Neuronal stem cell (in vitro differentiated cells): Measurements from ENCODE around the gene PTPRM.

Experiments used
- DNase-seq: peaks from one replicate; pipeline ENCODE4 v3.0.0-alpha.2; 2013; ENCODE audit warnings: low spot score
- H2AFZ ChIP-seq: one replicate; pipeline ENCODE4 v1.6.1; 2013; ENCODE audit warnings: mild to moderate bottlenecking, low read length, inconsistent platforms
- H2AK5ac ChIP-seq: 2 replicates; pipeline ENCODE4 v1.6.1; 2013; ENCODE audit warnings: low read depth, mild to moderate bottlenecking, inconsistent platforms, low read length, moderate library complexity, mixed read lengths
- H2BK120ac ChIP-seq: 2 replicates; pipeline ENCODE4 v1.6.1; 2013; ENCODE audit warnings: low read depth, mild to moderate bottlenecking, inconsistent platforms, low read length, moderate library complexity, mixed read lengths
- H2BK12ac ChIP-seq: one replicate; pipeline ENCODE4 v1.6.1; 2013; ENCODE audit warnings: low read length, inconsistent platforms
- H2BK15ac ChIP-seq: 2 replicates; pipeline ENCODE4 v1.6.1; 2013; ENCODE audit warnings: mild to moderate bottlenecking, low read length, inconsistent platforms, mixed read lengths
- H2BK5ac ChIP-seq: one replicate; pipeline ENCODE4 v1.6.1; 2013; ENCODE audit warnings: inconsistent platforms, mild to moderate bottlenecking, low read length, moderate library complexity
- H3K14ac ChIP-seq: one replicate; pipeline ENCODE4 v1.6.1; 2013; ENCODE audit warnings: low read length, inconsistent platforms
- H3K18ac ChIP-seq: 2 replicates; pipeline ENCODE4 v1.6.1; 2013; ENCODE audit warnings: low read length, inconsistent platforms
- H3K23ac ChIP-seq: 2 replicates; pipeline ENCODE4 v1.6.1; 2013; ENCODE audit warnings: low read depth, mild to moderate bottlenecking, mixed read lengths, low read length, inconsistent platforms; ENCODE audit not compliant: poor library complexity
- H3K27ac ChIP-seq: replicated peaks from 3 replicates; pipeline ENCODE4 v1.5.1; 2013; ENCODE audit warnings: low read length, inconsistent platforms
- H3K27me3 ChIP-seq, 3 experiments: 2 replicates each; pipeline ENCODE4 v1.6.1; 2013; ENCODE audit warnings: low read length in 3 of 3, mild to moderate bottlenecking in 2 of 3, inconsistent platforms in 1 of 3, low read depth in 1 of 3, mixed read lengths in 1 of 3, moderate library complexity in 1 of 3; ENCODE audit not compliant: control insufficient read depth in 3 of 3, insufficient read depth in 3 of 3
- H3K36me3 ChIP-seq, 2 donors: replicated peaks in 1 of 2; 2 replicates each; pipeline ENCODE4 v1.6.1; 2013; ENCODE audit warnings: low read length in 2 of 2; ENCODE audit not compliant: control insufficient read depth in 2 of 2, insufficient read depth in 2 of 2
- H3K4ac ChIP-seq: 2 replicates; pipeline ENCODE4 v1.6.1; 2013; ENCODE audit warnings: inconsistent platforms, mild to moderate bottlenecking, low read length, moderate library complexity
- H3K4me1 ChIP-seq, 2 donors: 1 replicate in 1 of 2; 2 replicates in 1 of 2; pipeline ENCODE4 v1.6.1; 2013; ENCODE audit warnings: low read length in 2 of 2, low read depth in 1 of 2; ENCODE audit not compliant: control insufficient read depth in 2 of 2, insufficient read depth in 1 of 2
- H3K4me2 ChIP-seq: one replicate; pipeline ENCODE4 v1.6.1; 2013; ENCODE audit warnings: mild to moderate bottlenecking, low read length, inconsistent platforms; ENCODE audit not compliant: insufficient read depth, poor library complexity, severe bottlenecking
- H3K4me3 ChIP-seq, 2 donors: 2 replicates each; pipeline ENCODE4 v1.5.1; 2013; ENCODE audit warnings: low read length in 2 of 2, mild to moderate bottlenecking in 2 of 2, inconsistent platforms in 1 of 2, moderate library complexity in 1 of 2
- H3K79me1 ChIP-seq: one replicate; pipeline ENCODE4 v1.6.1; 2013; ENCODE audit warnings: low read depth, mild to moderate bottlenecking, inconsistent platforms, low read length, moderate library complexity
- H3K9ac ChIP-seq: one replicate; pipeline ENCODE4 v1.6.1; 2013; ENCODE audit warnings: mild to moderate bottlenecking, low read depth, low read length, inconsistent platforms; ENCODE audit not compliant: poor library complexity
- H3K9me3 ChIP-seq, 2 donors: replicated peaks in 1 of 2; 2 replicates each; pipeline versions ENCODE3 to v1.6.1; 2013; ENCODE audit warnings: low read length in 2 of 2, mild to moderate bottlenecking in 2 of 2, inconsistent platforms in 1 of 2, low read depth in 1 of 2, mixed read lengths in 1 of 2, moderate library complexity in 1 of 2; ENCODE audit not compliant: control insufficient read depth in 2 of 2, insufficient read depth in 1 of 2
- H4K8ac ChIP-seq: one replicate; pipeline ENCODE4 v1.6.1; 2013; ENCODE audit warnings: low read depth, mild to moderate bottlenecking, inconsistent platforms, low read length, moderate library complexity
- H4K91ac ChIP-seq: one replicate; pipeline ENCODE4 v1.6.1; 2013; ENCODE audit warnings: low read length, low read depth, mild to moderate bottlenecking, inconsistent platforms; ENCODE audit not compliant: poor library complexity
- WGBS, 2 donors: extraction: QIAGEN DNeasy Blood & Tissue Kit; methylation state at CpG; one replicate each; pipeline ENCODE4 v1.1.7; 2013; ENCODE audit warnings: missing lambda C conversion rate in 2 of 2, mixed read lengths in 1 of 2; ENCODE audit not compliant: insufficient read length in 2 of 2, insufficient replicate concordance in 1 of 2; ENCODE audit errors: extremely low coverage in 2 of 2; 5-methylcytosine and 5-hydroxymethylcytosine counted together

Gene PTPRM

DNA sequence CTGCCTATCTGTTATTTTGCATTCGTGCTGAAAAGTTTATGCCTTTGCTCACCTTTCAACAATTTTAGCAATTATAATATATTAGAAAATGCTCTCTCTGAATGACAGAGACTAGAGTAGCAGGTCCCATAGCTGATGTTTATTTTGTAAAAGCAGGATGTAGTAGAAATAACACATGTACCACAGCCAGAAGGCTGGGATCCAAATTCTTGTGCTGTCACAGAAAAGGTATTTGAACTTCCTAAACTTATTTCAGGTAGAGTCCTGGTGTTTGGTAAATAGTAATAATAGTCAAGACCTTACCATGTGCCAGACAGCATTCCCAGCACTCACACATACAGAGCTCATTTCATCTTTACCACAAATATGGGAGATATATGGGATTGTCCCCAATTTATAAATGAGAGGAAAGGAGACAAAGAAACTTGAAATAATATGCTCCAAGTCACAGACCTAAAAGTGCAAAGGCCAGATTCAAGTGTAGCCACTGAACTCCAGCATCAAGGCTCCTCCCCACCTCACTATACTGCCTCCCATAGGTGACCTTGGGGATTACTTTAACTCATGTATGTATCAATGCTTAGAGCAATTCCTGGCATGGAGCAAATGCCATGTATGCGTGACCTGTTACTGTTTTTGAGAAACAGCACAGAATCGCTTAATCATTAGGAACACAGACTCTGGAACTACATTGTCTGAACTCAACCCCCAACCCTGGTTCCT lies 757.4 kb downstream of the PTPRM start:
- no peak for DNase-seq
- Histone ChIP-seq H3K4me2 (no peak overlapping the region), H3K23ac (no peak overlapping the region), H3K14ac (no peak overlapping the region), H3K27me3 (no peaks in the 10 kb centered on the region), H3K4me3 (no peak overlapping the region), H2BK12ac (no peak overlapping the region), H3K79me1 (no peaks in the 10 kb centered on the region), H3K27ac (no peak overlapping the region), H2AK5ac (no peak overlapping the region), H3K18ac (no peak overlapping the region), H2BK120ac (no peak overlapping the region), H3K4ac (no peak overlapping the region), H2BK5ac (no peak overlapping the region), H3K36me3 (no peaks in the 10 kb centered on the region), H4K91ac (no peak overlapping the region), H2BK15ac (no peak overlapping the region), H2AFZ (no peak overlapping the region), H4K8ac (no peak overlapping the region), H3K4me1 (peaks cover 0 to 2% of the 10 kb centered on the region in 2 donors), H3K9ac (no peak overlapping the region), H3K9me3 (no peaks in the 10 kb centered on the region)
- no CpG with 5 or more reads among the region's 3 CpGs for WGBS, 2 donors

DNA sequence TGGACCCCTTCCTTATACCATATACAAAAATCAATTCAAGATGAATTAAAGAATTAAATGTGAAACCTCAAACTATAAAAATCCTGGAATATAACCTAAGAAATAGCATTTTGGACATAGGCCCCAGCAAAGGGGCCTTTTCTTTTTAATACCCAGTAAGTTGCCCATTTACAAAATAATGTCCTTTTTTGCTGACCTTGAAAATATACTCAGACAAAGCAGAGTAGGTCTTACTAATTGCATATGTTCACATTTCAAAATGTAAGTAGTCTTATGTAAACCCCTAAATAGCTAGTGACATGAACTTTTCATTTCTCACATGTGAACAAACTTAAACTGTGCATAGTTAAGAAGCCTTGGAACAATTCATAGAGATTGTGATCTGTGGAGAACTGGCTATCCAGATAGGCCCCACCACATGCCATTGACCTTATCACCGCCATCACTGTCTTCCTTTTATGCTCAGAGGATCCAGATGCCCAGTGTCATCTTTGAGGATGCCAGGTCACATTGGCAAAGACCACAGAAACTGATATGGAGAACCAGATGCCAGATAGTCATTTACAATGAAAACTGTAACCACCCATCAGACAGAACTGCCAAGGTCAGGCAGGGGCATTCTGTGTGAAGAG lies 759.8 kb downstream of the PTPRM start:
- Histone ChIP-seq H2AFZ (no peak overlapping the region), H3K23ac (no peak overlapping the region), H3K4me3 (no peak overlapping the region), H3K27ac (no peak overlapping the region), H2BK120ac (no peak overlapping the region), H2BK15ac (no peak overlapping the region), H4K91ac (no peak overlapping the region), H3K79me1 (no peaks in the 10 kb centered on the region), H2BK5ac (no peak overlapping the region), H3K4me1 (no peaks in the 10 kb centered on the region), H3K9me3 (no peaks in the 10 kb centered on the region), H3K27me3 (no peaks in the 10 kb centered on the region), H2BK12ac (no peak overlapping the region), H3K9ac (no peak overlapping the region), H4K8ac (no peak overlapping the region), H3K18ac (no peak overlapping the region), H2AK5ac (no peak overlapping the region), H3K14ac (no peak overlapping the region), H3K4ac (no peak overlapping the region), H3K4me2 (no peak overlapping the region), H3K36me3 (no peaks in the 10 kb centered on the region)
- DNase-seq = no peak
- WGBS, 2 donors = no CpG with 5 or more reads among the region's 1 CpG

DNA sequence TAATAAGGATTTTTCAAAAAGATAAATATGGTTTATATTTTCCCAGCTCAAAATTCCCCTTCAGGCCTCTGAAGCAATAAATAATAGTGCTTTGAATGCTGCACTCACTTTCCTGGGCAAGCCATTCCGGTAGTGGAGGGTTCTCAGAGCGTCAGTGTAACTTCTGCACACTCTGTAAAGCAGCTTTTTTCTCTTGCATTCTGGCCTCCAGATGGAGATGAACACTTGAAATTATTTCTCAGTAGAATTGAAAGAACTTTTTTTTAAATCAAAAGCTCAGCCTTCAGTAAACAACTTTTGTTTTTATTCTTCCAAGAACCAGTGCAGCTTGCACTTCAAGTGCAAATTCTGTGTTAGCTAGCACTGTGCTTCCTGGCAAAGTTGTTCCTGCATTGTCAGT lies 761.0 kb downstream of the PTPRM start:
- WGBS, 2 donors = no CpG with 5 or more reads among the region's 2 CpGs
- H2AK5ac ChIP-seq = no peak overlapping the region
- H3K14ac ChIP-seq = no peak overlapping the region
- no peak overlapping the region for H3K18ac ChIP-seq
- H3K27ac ChIP-seq = no peak overlapping the region
- no peak overlapping the region for H2AFZ ChIP-seq
- no peak overlapping the region for H4K8ac ChIP-seq
- no peaks in the 10 kb centered on the region for H3K27me3 ChIP-seq
- H4K91ac ChIP-seq = no peak overlapping the region
- H3K9me3 ChIP-seq = no peaks in the 10 kb centered on the region
- no peaks in the 10 kb centered on the region for H3K4me1 ChIP-seq
- H2BK120ac ChIP-seq = no peak overlapping the region
- no peak for DNase-seq
- no peak overlapping the region for H2BK5ac ChIP-seq
- H3K4me2 ChIP-seq = no peak overlapping the region
- no peak overlapping the region for H3K4ac ChIP-seq
- no peak overlapping the region for H3K23ac ChIP-seq
- H3K36me3 ChIP-seq = no peaks in the 10 kb centered on the region
- H2BK15ac ChIP-seq = no peak overlapping the region
- H3K79me1 ChIP-seq = no peaks in the 10 kb centered on the region
- no peak overlapping the region for H3K4me3 ChIP-seq
- H3K9ac ChIP-seq = no peak overlapping the region
- no peak overlapping the region for H2BK12ac ChIP-seq

DNA sequence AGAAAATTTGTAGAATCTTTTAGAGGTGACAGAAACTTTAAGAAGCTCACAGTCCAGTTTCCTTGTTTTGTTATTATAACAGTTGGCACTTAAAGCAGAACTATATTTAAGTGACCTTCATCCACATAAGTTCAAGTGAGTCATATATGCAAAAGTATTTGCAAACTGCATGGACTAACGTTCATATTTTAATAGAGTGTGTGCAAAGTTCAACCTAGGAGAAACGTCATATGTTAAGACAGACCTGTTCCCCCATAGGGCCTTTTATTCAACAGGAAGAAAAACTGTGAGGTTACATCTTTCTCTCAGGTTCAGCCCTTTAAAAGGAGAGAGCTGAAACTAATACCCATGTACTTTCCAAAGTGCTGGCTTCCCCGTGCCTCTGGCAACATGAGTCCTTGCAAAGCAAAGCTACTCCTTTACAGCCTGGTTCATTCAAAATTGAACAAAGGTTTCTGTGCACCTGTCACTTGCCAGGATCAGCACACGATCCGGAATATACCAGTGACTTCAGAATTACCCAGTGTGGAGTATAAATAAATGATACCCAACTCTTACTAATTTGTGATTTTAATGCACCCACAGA lies 762.2 kb downstream of the PTPRM start:
- H3K27me3 ChIP-seq = no peaks in the 10 kb centered on the region
- H3K14ac ChIP-seq = no peak overlapping the region
- H2BK120ac ChIP-seq = no peak overlapping the region
- no peak overlapping the region for H3K23ac ChIP-seq
- H4K91ac ChIP-seq = no peak overlapping the region
- H4K8ac ChIP-seq = no peak overlapping the region
- H2BK5ac ChIP-seq = no peak overlapping the region
- no peaks in the 10 kb centered on the region for H3K36me3 ChIP-seq
- H2BK15ac ChIP-seq = no peak overlapping the region
- no peak overlapping the region for H3K27ac ChIP-seq
- H3K4me2 ChIP-seq = no peak overlapping the region
- DNase-seq = no peak
- H2AFZ ChIP-seq = no peak overlapping the region
- no peak overlapping the region for H3K4ac ChIP-seq
- no peaks in the 10 kb centered on the region for H3K79me1 ChIP-seq
- H2BK12ac ChIP-seq = no peak overlapping the region
- peaks cover 0 to 5% of the 10 kb centered on the region in 2 donors for H3K4me1 ChIP-seq
- H3K4me3 ChIP-seq = no peak overlapping the region
- no peak overlapping the region for H2AK5ac ChIP-seq
- no peak overlapping the region for H3K9ac ChIP-seq
- no peaks in the 10 kb centered on the region for H3K9me3 ChIP-seq
- no CpG with 5 or more reads among the region's 5 CpGs for WGBS, 2 donors
- no peak overlapping the region for H3K18ac ChIP-seq
